AG09309 (cell line): ENCODE measurements around the gene INTS2.
"Not testable (repeated sequence)": the region's sequence is repeated elsewhere in the genome, so short reads cannot be mapped to it uniquely, and the experiment has no call there.

ENCODE experiments used
- DNase-seq: peaks from one replicate; pipeline ENCODE4 v3.0.0-alpha.2; 2010; ENCODE audit warnings: low read depth
- H3K4me3 ChIP-seq: 2 replicates; pipeline ENCODE4 v1.5.1; 2011; ENCODE audit warnings: mild to moderate bottlenecking, low read depth, low read length, moderate library complexity; ENCODE audit not compliant: control insufficient read depth
- CTCF ChIP-seq: IDR thresholded peaks from 2 replicates; pipeline ENCODE4 v1.5.1; 2011; ENCODE audit warnings: mild to moderate bottlenecking, low read depth, low read length, inconsistent platforms; ENCODE audit not compliant: insufficient read depth, control insufficient read depth; ENCODE audit errors: missing control alignments

INTS2 gene

DNA sequence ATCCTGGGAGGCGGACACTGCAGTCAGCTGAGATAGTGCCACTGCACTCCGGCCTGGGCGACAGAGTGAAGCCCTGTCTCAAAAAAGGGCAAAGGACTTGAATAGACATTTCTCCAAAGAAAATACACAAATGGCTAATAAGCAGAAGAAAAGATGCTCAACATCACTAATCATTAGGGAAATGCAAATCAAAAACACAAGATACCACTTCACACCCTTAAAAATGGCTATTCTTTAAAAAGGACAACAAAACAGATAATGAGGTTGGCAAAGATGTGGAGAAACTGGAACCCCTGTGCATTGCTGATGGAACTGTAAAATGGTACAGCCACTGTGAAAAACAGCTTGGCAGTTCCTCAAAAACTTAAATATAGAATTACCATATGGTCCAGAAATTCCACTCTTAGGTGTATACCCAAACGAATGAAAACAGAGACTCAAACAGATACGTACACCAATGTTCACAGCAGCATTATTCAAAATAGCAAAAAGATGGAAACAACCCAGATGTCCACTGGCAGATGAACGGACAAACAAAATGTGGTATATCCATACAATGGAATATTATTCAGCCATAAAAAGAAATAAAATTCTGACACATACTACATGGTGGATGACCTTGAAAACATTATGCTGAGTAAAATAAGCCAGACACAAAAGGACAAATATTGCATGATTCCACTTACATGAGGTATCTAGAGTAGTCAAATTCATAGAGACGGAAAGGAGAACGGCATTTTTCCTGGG lies 100.0 kb downstream of the INTS2 start:
- TF ChIP-seq CTCF, result no peak
- H3K4me3 ChIP-seq, result no peak overlapping the region
- no peak for DNase-seq

- not testable (repeated sequence) for H3K4me3 ChIP-seq, DNase-seq
Observed at GRCh38 chr17:61826866-61827265, 100.9 kb downstream of the INTS2 start.

DNA sequence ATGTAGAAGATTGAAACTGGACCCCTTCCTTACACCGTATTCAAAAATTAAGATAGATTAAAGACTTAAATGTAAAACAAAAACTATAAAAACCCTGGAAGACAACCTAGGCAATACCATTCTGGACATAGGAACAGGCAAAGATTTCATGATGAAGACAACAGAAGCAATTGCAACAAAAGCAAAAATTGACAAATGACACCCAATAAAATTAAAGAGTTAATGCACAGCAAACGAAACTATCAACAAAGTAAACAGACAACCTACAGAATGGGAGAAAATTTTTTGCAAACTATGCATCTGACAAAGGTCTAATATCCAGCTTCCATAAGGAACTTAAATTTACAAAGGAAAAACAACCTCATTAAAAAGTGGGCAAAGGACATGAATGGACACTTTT lies 101.6 kb downstream of the INTS2 start:
- H3K4me3 ChIP-seq, DNase-seq: not testable (repeated sequence)

GRCh38 chr17:61825448-61826137 lies 102.2 kb downstream of the INTS2 start:
- no peak overlapping the region for H3K4me3 ChIP-seq
- DNase-seq, result no peak
- TF ChIP-seq CTCF, result no peak

GRCh38 chr17:61822326-61823285 lies 105.2 kb downstream of the INTS2 start:
- TF ChIP-seq CTCF, result no peak

DNA sequence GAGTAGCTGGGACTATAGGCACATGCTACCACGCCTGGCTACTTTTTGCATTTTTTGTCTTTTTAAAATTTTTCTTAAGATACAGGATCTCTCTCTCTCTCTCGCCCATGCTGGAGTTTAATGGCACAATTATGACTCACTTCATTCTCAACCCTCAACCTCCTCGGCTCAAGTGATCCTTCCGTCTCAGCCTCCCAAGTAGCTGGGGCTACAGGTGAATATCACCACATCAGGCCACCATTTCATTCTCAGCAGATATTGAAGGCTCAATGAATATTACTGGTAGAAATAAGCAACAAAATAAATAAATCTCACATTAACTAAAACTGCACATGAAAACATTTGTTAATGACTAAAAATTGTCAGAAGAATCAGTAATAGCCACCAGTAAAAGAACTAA lies 106.1 kb downstream of the INTS2 start:
- H3K4me3 ChIP-seq, result no peak overlapping the region
- TF ChIP-seq CTCF, result no peak
- DNase-seq, result no peak

More at GRCh38 chr17:61822326-61823285, 105.2 kb downstream of the INTS2 start:
- no peak overlapping the region for H3K4me3 ChIP-seq
- no peak for DNase-seq

DNA sequence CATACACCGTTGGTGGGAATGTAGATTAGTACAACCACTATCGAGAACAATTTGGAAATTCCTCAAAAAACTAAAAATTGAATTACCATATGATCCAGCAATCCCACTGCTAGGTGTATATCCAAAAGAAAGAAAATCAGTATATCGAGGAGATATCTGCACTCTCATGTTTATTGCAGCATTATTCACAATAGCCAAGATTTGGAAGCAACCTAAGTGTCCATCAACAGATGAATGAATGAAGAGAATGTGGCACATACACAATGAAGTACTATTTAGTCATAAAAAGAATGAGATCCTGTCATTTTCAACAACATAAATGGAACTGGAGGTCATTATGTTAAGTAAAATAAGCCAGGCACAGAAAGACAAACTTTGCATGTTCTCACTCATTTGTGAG lies 108.5 kb downstream of the INTS2 start:
- H3K4me3 ChIP-seq, DNase-seq: not testable (repeated sequence)

DNA sequence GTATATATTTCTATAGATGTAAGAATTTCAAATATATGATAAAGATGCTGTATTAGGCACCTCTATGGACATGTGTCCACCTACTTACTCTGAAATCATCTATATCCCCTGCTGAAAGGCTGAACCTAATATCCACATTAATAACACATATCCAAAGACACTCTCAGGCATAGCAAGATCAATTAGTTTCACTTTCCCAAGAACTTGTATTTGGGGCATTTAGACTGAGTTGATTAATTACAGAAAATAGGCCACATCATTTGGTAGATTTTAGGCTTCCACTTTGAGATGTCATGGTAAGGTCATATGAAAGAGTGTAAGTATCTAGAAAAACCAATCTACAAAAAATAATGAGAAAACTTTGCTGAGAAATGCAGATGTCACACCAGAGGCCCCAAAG lies 109.6 kb downstream of the INTS2 start:
- TF ChIP-seq CTCF, result no peak
- no peak for DNase-seq
- no peak overlapping the region for H3K4me3 ChIP-seq
